ENCODE measurements around the gene RAB36. TPM values are rescaled to one million over a fixed set of nuclear protein-coding genes. Genes with fewer than 3 reads are reported as not detected.
"Not testable (repeated sequence)": the region's sequence is repeated elsewhere in the genome, so short reads cannot be mapped to it uniquely, and the experiment has no call there.

RAB36 gene
- total RNA-seq, 1 donor from 2014 or later: 0.47 TPM

- no peak overlapping the region for H3K4me3 ChIP-seq
- H3K36me3 ChIP-seq: no peaks in the 10 kb centered on the region
- peaks cover 8% of the 10 kb centered on the region for H3K4me1 ChIP-seq
- no peak overlapping the region for H3K27ac ChIP-seq (replicated peaks)
- no peaks in the 10 kb centered on the region for H3K27me3 ChIP-seq (ENCODE audit: low read depth)
- TF ChIP-seq CTCF (IDR thresholded peaks at IDR 0.05; ENCODE audit: borderline replicate concordance): no peak
- DNase-seq: no peak
- no peaks in the 10 kb centered on the region for H3K9me3 ChIP-seq (replicated peaks)
- intact Hi-C loops (cut with micrococcal nuclease): no loop called here
Observed at GRCh38 chr22:23131931-23132330, 13.3 kb upstream of the RAB36 start.

GRCh38 chr22:23132376-23133091 lies 12.7 kb upstream of the RAB36 start:
- peaks cover 8% of the 10 kb centered on the region for H3K4me1 ChIP-seq
- DNase-seq: no peak
- no peaks in the 10 kb centered on the region for H3K36me3 ChIP-seq
- no peaks in the 10 kb centered on the region for H3K27me3 ChIP-seq (ENCODE audit: low read depth)
- no peak overlapping the region for H3K27ac ChIP-seq (replicated peaks)
- TF ChIP-seq CTCF (IDR thresholded peaks at IDR 0.05; ENCODE audit: borderline replicate concordance): no peak
- no peak overlapping the region for H3K4me3 ChIP-seq
- intact Hi-C loops (cut with micrococcal nuclease): no loop called here
- H3K9me3 ChIP-seq (replicated peaks): no peaks in the 10 kb centered on the region

GRCh38 chr22:23133922-23134321 lies 11.4 kb upstream of the RAB36 start:
- DNase-seq: no peak
- no peaks in the 10 kb centered on the region for H3K9me3 ChIP-seq (replicated peaks)
- H3K27ac ChIP-seq (replicated peaks): no peak overlapping the region
- intact Hi-C loops (cut with micrococcal nuclease): no loop called here
- H3K4me3 ChIP-seq: no peak overlapping the region
- TF ChIP-seq CTCF (IDR thresholded peaks at IDR 0.05; ENCODE audit: borderline replicate concordance): no peak
- no peaks in the 10 kb centered on the region for H3K27me3 ChIP-seq (ENCODE audit: low read depth)
- no peaks in the 10 kb centered on the region for H3K36me3 ChIP-seq
- peaks cover 7% of the 10 kb centered on the region for H3K4me1 ChIP-seq

GRCh38 chr22:23136991-23137390 lies 8.3 kb upstream of the RAB36 start:
- H3K36me3 ChIP-seq; H3K27me3 ChIP-seq (ENCODE audit: low read depth); H3K27ac ChIP-seq (replicated peaks); intact Hi-C loops (cut with micrococcal nuclease); DNase-seq; H3K9me3 ChIP-seq (replicated peaks); H3K4me3 ChIP-seq: not testable (repeated sequence)
- peaks cover 13% of the 10 kb centered on the region for H3K4me1 ChIP-seq

- intact Hi-C loops (cut with micrococcal nuclease): no loop called here
- Histone ChIP-seq H3K4me1 (peaks cover 18% of the 10 kb centered on the region), H3K27me3 (ENCODE audit: low read depth) (no peaks in the 10 kb centered on the region), H3K27ac (replicated peaks) (no peak overlapping the region), H3K9me3 (replicated peaks) (no peaks in the 10 kb centered on the region), H3K36me3 (no peaks in the 10 kb centered on the region), H3K4me3 (no peak overlapping the region)
- TF ChIP-seq CTCF (IDR thresholded peaks at IDR 0.05; ENCODE audit: borderline replicate concordance): no peak
- no peak for DNase-seq
Observed at GRCh38 chr22:23137468-23137867, 7.8 kb upstream of the RAB36 start.

- H3K27ac ChIP-seq (replicated peaks): no peak overlapping the region
- H3K4me1 ChIP-seq: peaks cover 21% of the 10 kb centered on the region
- H3K4me3 ChIP-seq: no peak overlapping the region
- no peak for DNase-seq
- intact Hi-C loops (cut with micrococcal nuclease): no loop called here
- H3K36me3 ChIP-seq: no peaks in the 10 kb centered on the region
- no peak for TF ChIP-seq CTCF (IDR thresholded peaks at IDR 0.05; ENCODE audit: borderline replicate concordance)
- no peaks in the 10 kb centered on the region for H3K27me3 ChIP-seq (ENCODE audit: low read depth)
- no peaks in the 10 kb centered on the region for H3K9me3 ChIP-seq (replicated peaks)
Observed at GRCh38 chr22:23137905-23138561, 7.2 kb upstream of the RAB36 start.
